Measurements from ENCODE around the gene CARD19. TPM values are rescaled to one million over a fixed set of nuclear protein-coding genes. Genes with fewer than 3 reads are reported as not detected.

The CARD19 gene
- total and polyA plus RNA-seq, 9 of the 15 experiments (the other 6 are each of a cell fraction or from before 2014, with no cell fraction given) = 0.90 to 34.9 (median 14.6) TPM

GRCh38 chr9:93116072-93116961 lies 20.3 kb downstream of the CARD19 start (continued):
- peak; percentile 87 for TF ChIP-seq ETV1 (tag; conservative IDR thresholded peaks at IDR 0.05; ENCODE audit: low read depth)
- TF ChIP-seq CREB3 (tag; conservative IDR thresholded peaks at IDR 0.05; ENCODE audit: low read depth) = peak; percentile 58; the same call in 1 of the 2 replicates
- TF ChIP-seq CEBPG (CRISPR knock-in tag; IDR thresholded peaks at IDR 0.05) = peak; percentile 87
- peak; percentile 90 to 92 for TF ChIP-seq CEBPG (tag; conservative IDR thresholded peaks at IDR 0.05 in 1 of 2, IDR thresholded peaks at IDR 0.05 in 1 of 2)
- no peak for TF ChIP-seq NR2C2 (CRISPR knock-in tag; IDR thresholded peaks at IDR 0.05)
- peak; percentile 71; the same call in 1 of the 2 replicates for TF ChIP-seq NR2C2 (tag; IDR thresholded peaks at IDR 0.05)
- no peak for TF ChIP-seq HMGN3 (IDR thresholded peaks at IDR 0.05; ENCODE audit: borderline replicate concordance, extremely low read depth, insufficient read length, low read depth, low read length)
- TF ChIP-seq HNRNPK (IDR thresholded peaks at IDR 0.05; ENCODE audit: low read depth, low read length, poor library complexity, severe bottlenecking) = no peak
- TF ChIP-seq ZNF76 (CRISPR knock-in tag; IDR thresholded peaks at IDR 0.05; ENCODE audit: borderline replicate concordance) = 0 out of 2 replicates have a peak, but pooled peaks have one; percentile 57
- TF ChIP-seq NR2C1 (IDR thresholded peaks at IDR 0.05) = no peak
- TF ChIP-seq NR2C1 (tag; IDR thresholded peaks at IDR 0.05) = peak; percentile 62
- peak; percentile 33; the same call in 1 of the 2 replicates for TF ChIP-seq ZBTB7A (IDR thresholded peaks at IDR 0.05; ENCODE audit: borderline replicate concordance, control insufficient read depth, low read depth, low read length)
- 0 out of 2 replicates have a peak, but pooled peaks have one; percentile 32 for TF ChIP-seq SMAD4 (CRISPR knock-in tag; conservative IDR thresholded peaks at IDR 0.05)
- no peak for TF ChIP-seq HDAC1 (IDR thresholded peaks at IDR 0.05)
- TF ChIP-seq NRF1 (conservative IDR thresholded peaks at IDR 0.05 in 1 of 2, IDR thresholded peaks at IDR 0.05 in 1 of 2) = peak; percentile 18 to 24; a peak in 1 of 4 replicates
- TF ChIP-seq ZFX (CRISPR knock-in tag; IDR thresholded peaks at IDR 0.05) = no peak
- TF ChIP-seq ETV5 (CRISPR knock-in tag; IDR thresholded peaks at IDR 0.05; ENCODE audit: low read depth) = peak; percentile 78
- no peak for TF ChIP-seq POLR2AphosphoS5 (IDR thresholded peaks at IDR 0.05; ENCODE audit: control insufficient read depth, insufficient read depth, low read depth, low read length)
- TF ChIP-seq UBTF (IDR thresholded peaks at IDR 0.05; ENCODE audit: borderline replicate concordance in 1 of 2, low read depth in 2 of 2, low read length in 2 of 2) = no peak
- TF ChIP-seq IRF9 (tag; IDR thresholded peaks at IDR 0.05) = peak; percentile 46; the same call in 1 of the 2 replicates
- 0 out of 2 replicates have a peak, but pooled peaks have one; percentile 15 for TF ChIP-seq ELF1 (tag; IDR thresholded peaks at IDR 0.05)
- TF ChIP-seq CEBPB (tag; IDR thresholded peaks at IDR 0.05) = peak; percentile 97
- no peak for TF ChIP-seq RNF2 (IDR thresholded peaks at IDR 0.05)

Data from K562 (cell line).